Measurements from ENCODE around the gene SRGAP1.
A peak's percentile ranks its signal among the peaks of the same experiment; 100 is the strongest.
"Not testable (repeated sequence)": the region's sequence is repeated elsewhere in the genome, so short reads cannot be mapped to it uniquely, and the experiment has no call there.

The SRGAP1 gene

DNA sequence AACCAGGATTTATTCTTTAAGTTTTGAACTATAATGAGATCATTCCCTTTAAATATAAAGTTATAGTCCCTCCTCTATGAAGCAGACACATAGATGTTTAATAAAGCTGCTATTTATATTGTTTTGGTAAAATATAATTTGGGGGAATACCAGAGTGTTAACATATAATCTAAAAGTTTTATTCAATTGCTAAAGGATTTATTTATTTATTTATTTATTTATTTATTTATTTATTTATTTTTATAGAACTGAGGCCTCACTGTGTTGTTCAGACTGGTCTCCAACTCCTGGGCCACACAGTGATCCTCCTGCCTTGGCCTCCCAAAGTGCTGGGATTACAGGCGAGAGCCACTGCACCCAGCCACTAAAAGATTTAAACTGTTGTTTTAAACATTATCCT is 278.9 kb downstream of the SRGAP1 start:
- DNase-seq (ENCODE audit: low spot score), result no peak

DNA sequence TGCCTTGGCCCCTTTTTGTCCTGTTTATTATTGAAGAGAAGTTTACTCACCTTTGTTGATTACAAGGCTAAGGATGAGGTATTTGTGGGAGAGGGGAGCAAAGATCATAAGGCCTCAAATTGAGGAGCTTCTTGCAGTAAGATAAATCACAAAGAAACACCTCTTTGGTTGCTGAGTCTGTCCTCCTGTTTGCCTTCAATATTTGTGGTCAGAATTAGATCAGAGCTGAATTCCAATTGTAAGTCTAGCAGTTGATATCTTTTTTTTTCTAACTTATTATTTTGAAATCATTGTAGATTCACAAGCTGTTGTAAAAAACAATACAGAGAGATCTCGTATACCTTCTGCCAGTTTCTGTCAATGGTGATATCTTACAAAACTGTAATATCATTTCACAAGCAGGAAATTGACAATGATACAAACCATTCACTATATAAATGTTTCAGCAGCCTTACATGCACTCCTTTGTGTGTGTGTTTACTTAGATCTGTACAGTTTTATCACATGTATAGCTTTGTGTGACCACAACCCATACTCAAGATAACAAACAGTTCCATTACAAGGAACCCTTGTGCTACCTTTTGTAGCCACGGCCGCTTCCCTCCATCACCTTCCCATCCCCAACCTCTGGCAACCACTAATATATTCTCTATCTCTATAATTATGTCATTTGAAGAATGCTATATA is 280.2 kb downstream of the SRGAP1 start:
- no peak for DNase-seq (ENCODE audit: low spot score)

DNA sequence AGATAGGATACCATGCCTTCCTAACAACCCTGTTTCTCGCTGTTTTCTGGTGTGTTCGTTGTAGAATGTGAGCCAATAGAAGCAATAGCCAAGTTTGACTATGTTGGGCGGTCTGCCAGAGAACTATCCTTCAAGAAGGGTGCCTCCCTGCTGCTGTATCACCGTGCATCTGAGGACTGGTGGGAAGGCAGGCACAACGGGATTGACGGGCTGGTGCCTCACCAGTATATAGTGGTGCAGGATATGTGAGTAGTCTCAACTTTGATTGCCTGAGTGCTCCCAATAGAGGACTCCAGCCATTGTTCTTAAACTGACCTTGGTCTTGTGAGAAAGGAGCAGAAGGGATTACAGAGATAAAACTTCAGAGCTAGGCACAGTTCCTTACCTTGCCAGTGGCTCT is 281.4 kb downstream of the SRGAP1 start:
- DNase-seq (ENCODE audit: low spot score), result no peak

DNA sequence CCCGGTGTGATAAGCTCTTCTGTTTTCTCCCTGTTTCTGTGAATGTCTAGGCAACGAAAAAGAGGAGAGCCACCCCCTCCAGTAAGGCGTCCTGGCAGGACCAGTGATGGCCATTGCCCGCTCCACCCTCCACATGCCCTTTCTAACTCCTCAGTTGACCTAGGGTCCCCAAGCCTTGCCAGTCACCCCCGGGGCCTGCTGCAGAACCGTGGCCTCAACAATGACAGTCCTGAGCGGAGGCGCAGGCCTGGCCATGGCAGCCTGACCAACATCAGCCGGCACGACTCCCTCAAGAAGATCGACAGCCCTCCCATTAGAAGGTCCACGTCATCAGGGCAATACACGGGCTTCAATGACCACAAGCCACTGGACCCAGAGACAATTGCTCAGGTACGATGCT is 283.3 kb downstream of the SRGAP1 start:
- DNase-seq (ENCODE audit: low spot score), result no peak

DNA sequence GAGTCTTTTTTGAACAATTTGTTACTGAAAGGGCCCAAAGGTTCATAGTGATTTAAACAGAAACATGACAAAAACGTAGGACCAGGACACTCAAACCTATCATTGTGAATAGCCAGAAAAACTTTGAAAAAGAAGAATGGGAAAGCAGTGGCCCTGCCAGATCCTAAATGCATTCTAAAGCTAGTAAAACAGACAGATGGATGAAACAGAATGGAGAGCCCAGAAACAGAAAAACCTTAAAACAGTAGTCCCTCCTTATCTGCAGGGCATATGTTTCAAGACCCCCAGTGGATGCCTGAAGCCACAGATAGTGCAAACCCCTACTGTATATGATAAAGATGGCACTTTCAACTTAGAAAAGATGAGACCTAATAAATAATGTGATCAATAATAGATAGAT is 283.9 kb downstream of the SRGAP1 start:
- no peak for DNase-seq (ENCODE audit: low spot score)

DNA sequence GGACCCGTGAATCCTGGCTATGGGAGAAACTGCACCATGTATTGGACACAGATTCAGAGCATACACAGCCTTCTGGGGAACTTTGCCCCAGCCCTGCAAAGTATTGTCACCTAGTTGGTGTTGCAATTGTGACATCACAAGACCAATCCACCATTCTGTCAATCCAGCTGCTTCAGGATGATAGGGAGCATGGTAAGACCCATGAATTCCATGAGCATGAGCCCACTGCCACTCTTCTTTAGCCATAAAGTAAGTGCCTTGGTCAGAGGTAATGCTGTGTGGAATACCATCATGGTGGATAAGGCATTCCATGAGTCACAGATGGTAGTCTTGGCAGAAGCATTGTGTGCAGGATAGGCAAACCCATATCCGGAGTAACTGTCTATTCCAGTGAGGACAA is 286.0 kb downstream of the SRGAP1 start:
- not testable (repeated sequence) for DNase-seq (ENCODE audit: low spot score)

DNA sequence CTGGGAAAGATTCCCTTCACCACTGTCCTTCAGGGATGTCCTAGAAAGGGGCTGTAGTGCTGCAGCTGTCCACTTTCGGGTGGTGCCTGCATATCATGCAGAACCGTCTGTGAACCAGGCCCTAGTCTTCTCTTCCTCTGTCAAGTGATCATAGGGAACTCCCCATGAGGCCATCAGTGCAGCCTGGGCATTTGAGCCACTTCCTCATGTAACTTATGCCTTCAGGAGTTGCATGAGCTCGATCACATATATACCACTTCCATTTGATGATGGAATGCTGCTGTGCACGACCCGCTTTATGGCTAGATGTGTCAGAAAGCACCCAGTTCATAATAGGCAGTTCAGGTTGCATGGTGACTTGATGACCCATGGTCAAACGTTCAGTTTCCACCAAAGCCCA is 287.0 kb downstream of the SRGAP1 start:
- DNase-seq (ENCODE audit: low spot score), result not testable (repeated sequence)

DNA sequence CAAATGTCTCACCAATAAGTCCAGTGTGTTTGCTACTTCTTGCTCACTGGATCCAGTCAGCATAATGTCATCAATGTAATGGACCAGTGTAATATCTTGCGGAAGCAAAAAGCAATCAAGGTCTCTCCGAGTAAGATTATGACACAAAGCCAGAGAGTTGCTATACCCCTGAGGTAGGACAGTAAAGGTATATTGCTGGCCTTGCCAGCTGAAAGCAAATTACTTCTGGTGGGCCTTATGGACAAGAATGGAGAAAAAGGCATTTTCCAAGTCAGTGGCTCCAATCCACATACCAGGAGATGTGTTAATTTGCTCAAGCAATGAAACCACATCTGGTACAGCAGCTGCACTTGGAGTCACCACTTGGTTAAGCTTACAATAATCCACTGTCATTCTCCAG is 288.2 kb downstream of the SRGAP1 start:
- not testable (repeated sequence) for DNase-seq (ENCODE audit: low spot score)

DNA sequence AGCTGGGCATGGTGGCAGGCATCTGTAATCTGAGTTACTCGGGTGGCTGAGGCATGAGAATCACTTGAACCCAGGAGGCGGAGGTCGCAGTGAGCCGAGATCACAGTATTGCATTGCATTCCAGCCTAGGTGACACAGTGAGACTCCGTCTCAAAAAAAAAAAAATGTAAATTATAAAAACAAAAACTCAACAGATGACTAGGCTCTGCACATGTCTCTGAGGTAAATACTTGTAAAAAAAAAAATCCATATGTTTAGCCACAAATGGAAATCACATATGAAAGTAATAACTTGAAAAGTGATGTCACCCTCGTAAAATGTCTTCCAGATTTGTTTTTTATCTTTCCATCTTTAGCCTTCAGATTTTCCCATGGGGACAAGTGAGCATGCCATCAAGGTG is 292.6 kb downstream of the SRGAP1 start:
- no peak for DNase-seq (ENCODE audit: low spot score)

DNA sequence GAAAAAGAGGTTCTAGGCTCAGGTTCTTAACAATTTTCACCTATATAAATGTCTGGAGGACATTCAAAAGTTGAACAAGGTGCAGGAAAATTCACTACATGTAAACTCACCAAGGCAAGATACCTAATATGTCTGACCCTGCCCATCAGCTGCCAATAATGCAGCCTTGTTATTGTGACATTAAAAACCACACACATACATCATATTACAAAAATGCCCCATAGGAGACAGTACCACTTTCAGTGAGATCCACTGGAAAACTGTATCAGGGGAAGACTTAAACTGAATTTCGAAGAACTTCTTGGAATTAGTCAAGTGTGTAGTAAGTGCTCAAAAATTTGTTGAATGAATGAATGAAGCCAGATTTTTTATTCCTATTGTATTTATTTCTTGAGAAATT is 294.5 kb downstream of the SRGAP1 start:
- no peak for DNase-seq (ENCODE audit: low spot score)

DNA sequence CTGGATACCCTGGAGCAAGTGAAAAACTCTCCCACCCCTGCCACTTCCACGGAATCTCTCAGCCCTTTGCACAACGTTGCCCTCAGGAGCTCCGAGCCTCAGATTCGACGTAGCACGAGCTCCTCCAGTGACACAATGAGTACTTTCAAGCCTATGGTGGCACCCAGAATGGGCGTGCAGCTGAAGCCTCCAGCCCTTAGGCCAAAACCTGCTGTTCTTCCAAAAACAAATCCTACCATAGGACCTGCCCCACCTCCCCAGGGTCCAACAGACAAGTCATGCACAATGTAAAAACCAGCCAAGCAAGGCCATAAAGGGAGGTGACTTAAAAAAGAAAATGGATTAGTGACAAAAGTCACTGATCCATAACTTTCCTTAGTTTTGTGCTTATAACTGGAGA is 297.9 kb downstream of the SRGAP1 start:
- DNase-seq (ENCODE audit: low spot score), result no peak

DNA sequence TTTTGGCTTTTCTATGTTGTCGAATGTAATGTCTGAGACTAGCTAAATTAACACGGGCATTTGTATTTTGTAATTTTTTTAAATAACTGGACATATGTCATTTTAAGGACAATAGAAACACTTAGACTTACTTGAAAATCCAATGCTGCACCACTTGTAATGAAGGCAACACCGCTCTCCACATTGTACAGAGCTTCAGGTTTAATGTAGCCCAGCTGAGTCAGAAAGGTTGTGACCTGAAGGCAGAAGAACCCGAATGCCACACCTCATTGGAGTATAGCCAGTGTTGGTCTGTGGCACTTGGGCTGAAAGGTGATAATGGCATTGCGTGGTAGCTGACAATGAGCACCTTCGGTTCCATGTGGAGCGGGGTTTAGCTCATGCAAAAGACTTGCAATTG is 298.3 kb downstream of the SRGAP1 start:
- DNase-seq (ENCODE audit: low spot score), result no peak

DNA sequence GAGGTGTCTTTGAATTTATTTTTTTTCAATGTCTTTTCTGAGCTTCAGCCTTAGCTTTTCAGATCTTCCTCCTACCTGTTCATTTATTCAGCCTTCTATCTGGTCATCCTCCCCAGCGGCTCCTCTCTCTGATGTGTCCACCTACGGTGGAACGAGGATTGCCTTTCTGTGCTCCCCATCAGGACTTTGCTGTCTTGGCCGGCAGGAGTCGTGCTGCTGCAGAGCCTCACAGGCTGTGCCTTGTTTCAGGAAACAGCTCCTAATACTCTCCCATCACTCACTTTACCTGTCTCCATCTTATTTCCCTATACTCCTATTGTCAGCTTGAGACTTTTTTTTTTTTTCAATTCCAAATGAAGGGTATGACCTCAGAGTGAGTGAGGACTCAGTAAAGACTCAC is 300.7 kb downstream of the SRGAP1 start:
- DNase-seq (ENCODE audit: low spot score), result no peak

DNA sequence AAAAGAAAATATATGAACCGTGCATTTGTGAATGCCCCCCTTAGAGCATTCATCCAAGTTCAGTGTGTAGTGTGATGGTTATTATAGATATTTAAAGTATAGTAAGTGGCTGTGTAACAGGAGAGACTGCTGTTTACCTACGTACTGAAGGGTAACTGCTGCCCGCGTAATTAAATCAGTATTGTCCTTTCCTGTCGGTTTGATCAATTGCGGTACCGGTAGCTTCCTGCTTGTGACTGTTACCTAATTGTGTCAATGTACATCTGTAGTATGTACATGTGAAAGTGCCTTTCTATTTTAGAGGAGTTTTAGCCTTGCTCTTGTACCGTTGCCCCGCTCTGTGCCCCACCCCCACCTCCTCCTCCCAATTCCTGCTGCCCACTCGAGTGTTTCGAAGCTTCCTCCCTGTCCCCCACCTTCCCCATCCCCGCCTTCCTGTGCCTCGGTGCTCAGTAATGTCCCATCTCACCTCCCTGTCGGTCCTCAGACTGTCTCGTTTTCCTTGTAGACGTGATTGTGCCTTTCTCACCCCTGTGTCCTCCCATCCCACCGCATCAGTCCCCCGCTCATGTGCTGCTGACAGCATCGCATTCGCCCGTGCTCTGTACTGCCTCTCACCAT is 302.6 kb downstream of the SRGAP1 start:
- no peak for DNase-seq (ENCODE audit: low spot score)

DNA sequence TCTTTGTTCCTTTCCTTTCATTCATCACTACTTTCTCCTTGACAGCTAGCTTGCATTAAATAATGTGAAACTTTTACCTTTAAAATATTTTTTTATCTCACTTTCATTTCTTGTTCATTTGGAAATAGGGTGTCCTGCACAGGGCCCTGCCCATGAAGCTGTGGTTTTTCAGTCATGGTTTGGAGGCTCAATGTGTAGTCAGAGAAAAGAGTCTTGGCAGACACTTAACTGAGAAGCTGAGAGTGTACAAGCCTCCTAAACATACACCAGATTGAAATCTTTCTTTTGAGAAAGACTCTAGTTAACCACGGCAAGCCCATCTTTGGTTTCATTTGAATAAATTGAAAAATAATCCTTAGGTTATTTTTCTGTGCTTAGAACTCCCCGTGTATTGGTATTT is 303.4 kb downstream of the SRGAP1 start:
- DNase-seq (ENCODE audit: low spot score), result no peak

DNA sequence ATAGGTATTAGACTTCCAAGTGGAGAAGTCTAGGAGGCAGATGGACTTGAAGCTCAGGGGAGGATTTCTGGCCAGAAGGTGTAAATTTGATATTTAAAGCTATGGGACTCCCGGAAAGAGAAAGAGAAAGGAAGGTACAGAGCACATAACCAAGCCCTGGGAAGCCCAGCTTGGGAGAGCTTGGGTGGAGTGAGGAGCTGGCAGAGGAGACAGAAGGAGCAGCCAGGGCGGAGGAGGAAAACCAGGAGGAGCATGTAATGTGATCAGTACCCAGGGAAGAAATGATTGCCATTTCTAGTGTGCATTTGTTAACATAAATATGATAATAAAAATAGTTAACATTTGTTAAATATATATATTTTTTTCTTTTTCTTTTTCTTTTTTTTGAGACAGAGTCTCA is 310.2 kb downstream of the SRGAP1 start:
- DNase-seq (ENCODE audit: low spot score), result no peak

DNA sequence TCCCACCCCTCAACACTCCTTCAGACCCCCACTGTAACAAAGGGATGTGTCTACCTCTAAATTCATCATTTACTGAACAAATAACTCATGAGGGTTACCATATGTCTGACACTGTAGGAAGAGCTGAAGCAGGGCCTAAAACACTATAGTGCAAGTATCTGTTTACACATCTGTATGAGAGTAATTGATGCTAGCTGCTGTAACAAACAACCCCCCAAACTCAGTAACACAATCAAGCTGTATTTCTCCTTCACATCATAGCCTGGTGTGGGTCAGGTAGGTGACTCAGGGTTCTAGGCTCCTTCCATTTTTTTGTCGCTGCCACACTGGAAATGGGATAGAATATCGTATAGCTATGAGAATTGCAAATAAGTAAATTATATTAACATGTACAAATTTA is 312.6 kb downstream of the SRGAP1 start:
- no peak for DNase-seq (ENCODE audit: low spot score)

DNA sequence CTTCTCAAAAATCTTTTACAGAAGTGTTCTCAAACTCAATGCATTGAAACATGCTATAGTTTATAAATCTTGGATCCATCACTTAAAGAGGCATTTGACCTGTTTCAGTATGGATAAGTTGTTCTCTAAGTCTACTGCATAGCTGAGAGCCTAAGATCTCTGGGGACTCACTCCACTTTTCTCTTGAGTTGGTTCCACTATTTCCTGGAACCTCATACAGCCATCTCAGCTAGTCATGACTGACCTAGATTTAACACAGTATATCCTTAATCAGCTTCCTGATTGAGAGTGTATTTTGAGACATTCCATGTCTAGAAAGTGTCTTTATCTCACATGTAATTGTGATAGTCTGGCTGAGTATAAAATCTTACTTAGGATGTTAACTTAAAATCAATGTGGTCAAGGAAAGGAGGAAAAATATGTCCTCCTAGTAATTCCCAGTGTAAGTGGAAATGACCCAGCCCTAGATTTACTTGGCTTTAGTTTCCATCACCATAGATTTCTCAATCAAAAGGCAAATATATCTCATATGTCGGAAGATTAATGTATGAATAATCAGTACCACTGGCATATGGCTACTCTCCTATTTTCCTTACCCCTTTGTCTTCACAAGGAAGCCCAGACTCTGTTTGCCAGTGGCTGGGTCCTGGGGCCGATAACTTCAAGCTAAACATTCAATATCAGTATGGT is 315.7 kb downstream of the SRGAP1 start:
- no peak for DNase-seq (ENCODE audit: low spot score)

DNA sequence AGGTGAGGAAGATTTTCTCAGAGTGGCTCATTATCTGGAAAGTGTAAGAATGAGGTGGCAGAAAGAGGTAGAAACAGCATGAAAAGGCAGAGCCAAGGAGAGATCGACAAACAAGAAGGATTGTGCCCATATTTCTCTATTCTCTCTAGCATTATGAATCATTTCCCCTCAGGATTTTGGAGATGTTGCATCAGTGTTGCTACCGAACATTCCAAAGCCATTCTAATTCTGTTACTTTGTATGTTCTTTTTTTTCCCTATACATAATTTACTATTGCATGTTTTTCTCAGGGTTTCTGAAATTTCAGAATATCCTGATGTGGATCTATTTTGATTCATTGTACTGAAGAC is 316.2 kb downstream of the SRGAP1 start:
- no peak for DNase-seq (ENCODE audit: low spot score)

DNA sequence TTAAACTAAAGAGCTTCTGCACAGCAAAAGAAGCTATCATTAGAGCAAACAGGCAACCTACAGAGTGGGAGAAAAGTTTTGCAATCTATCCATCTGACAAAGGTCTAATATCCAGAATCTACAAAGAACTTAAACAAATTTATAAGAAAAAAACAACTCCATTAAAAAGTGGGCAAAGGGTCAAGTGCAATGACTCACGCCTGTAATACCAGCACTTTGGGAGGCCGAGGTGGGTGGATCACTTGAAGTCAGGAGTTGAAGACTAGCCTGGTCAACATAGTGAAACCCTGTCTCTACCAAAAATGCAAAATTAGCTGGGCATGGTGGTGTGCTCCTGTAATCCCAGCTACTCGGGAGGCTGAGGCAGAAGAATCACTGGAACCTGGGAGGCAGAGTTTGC is 322.1 kb downstream of the SRGAP1 start:
- not testable (repeated sequence) for DNase-seq (ENCODE audit: low spot score)

DNA sequence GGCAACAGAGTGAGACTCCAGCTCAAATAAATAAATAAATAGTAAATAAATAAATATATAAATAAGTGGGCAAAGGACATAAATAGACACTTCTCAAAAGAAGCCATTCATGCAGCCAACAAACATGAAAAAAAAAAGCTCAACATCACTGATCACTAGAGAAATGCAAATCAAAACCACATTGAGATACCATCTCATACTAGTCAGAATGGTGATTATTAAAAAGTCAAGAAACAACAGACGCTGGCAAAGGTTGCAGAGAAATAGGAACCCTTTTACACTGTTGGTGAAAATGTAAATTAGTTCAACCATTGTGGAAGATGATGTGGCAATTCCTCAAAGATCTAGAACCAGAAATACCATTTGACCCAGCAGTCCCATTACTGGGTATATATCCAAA is 322.5 kb downstream of the SRGAP1 start:
- DNase-seq (ENCODE audit: low spot score), result not testable (repeated sequence)

DNA sequence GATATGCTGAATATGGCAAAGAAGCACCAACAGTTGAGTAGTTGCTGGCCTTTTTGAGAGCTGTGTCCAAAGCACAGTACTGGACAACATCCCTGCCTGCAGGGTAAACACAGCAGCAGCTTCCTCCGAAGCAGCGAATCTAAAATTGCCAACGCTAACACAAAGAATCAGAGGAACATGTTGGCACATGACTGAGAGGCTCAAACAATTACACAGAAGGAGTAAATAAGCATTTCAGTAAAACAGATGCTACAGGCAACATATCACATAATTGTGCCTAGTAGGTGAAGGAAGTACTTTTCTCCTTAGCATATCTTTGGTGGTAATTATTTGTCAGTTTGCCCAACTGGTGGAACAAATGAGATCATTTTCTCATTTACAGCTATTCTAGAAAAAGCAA is 325.5 kb downstream of the SRGAP1 start:
- no peak for DNase-seq (ENCODE audit: low spot score)

DNA sequence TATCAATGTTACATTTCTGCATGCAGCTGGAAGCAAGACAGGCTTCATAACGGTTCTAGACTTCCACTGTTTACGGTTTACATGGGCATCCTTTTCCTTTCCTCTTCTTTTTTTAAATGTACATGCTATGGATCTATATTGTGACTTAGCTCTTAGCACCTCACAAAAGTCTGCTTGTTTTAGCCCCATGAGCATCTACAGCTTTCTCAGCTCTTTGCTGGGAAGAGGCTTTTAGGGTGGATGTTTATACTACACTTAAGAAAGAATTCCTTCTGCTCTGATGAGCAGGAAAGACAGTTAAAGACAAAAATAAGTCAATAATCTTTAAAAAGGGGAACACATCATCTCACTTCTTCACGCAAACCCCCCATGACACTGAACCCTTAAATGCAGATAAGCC is 326.2 kb downstream of the SRGAP1 start:
- DNase-seq (ENCODE audit: low spot score), result no peak

DNA sequence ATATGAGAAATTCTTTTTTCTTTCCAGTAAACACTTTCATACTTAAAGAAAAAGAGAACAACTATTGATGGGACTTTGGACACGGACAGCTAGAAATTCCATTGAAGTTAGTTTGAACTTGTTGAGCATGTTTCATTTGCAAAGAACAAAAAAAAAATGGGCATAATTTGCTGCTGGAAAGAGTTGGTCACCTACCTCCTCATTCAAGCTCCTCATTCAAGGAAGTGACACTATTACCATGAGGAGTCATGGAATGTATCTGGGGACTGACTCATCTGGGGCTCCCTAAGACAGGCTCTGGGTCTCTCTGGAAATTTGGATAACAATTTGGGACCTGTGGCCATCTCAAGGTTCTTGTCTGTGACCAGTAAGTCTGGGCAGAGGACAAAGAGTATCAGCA is 327.2 kb downstream of the SRGAP1 start:
- DNase-seq (ENCODE audit: low spot score), result peak; percentile 32
